K562 (cell line): ENCODE measurements around the gene WNT11. TPM values are rescaled to one million over a fixed set of nuclear protein-coding genes. Genes with fewer than 3 reads are reported as not detected.

Experiments
- BACH1 ChIP-seq: fragments of 200-800 bp; sonication (Bioruptor generic); IDR thresholded peaks from 2 replicates; pipeline ENCODE4 v1.6.1; 2016; ENCODE audit warnings: missing genetic modification characterization, missing compliant biosample characterization
- BRD4 ChIP-seq: fragments of 200-600 bp; sonication (generic); IDR thresholded peaks from 2 replicates; pipeline ENCODE4 v1.6.1; 2017; ENCODE audit warnings: inconsistent platforms
- E2F4 ChIP-seq: sonication (generic); formaldehyde crosslinking; IDR thresholded peaks from 2 replicates; pipeline ENCODE4 v1.8.0; 2022; ENCODE audit warnings: mild to moderate bottlenecking, low read depth, missing genetic modification reagents
- EHMT2 ChIP-seq: fragments of 450-650 bp; IDR thresholded peaks from 2 replicates; pipeline ENCODE4 v1.6.1; 2018; ENCODE audit warnings: antibody characterized with exemption
- ETV1 ChIP-seq: fragments of 450-650 bp; conservative IDR thresholded peaks from 2 replicates; pipeline ENCODE4 v1.6.1; 2016; ENCODE audit warnings: missing genetic modification characterization, control low read depth, low read depth, missing compliant biosample characterization
- HDAC1 ChIP-seq, 2 experiments: fragments of 450-650 bp; IDR thresholded peaks; 2 replicates each; pipeline ENCODE4 v1.6.1; 2016 to 2017; ENCODE audit warnings: inconsistent platforms in 1 of 2, mild to moderate bottlenecking in 1 of 2, moderate library complexity in 1 of 2
- HDAC2 ChIP-seq: fragments of 450-650 bp; IDR thresholded peaks from 2 replicates; pipeline ENCODE4 v1.6.1; 2016; ENCODE audit warnings: mild to moderate bottlenecking
- ILF3 ChIP-seq: fragments of 450-650 bp; IDR thresholded peaks from 2 replicates; pipeline ENCODE4 v1.6.1; 2018; ENCODE audit warnings: antibody characterized with exemption, mild to moderate bottlenecking, moderate library complexity, borderline replicate concordance
- KDM1A ChIP-seq, 2 experiments: fragments of 450-650 bp; IDR thresholded peaks; 2 replicates each; pipeline ENCODE4 v1.6.1; 2016; ENCODE audit warnings: mild to moderate bottlenecking in 2 of 2
- KLF6 ChIP-seq: fragments of 250-450 bp; sonication (Bioruptor Pico); IDR thresholded peaks from 2 replicates; pipeline ENCODE4 v1.4.0; 2020; ENCODE audit warnings: mild to moderate bottlenecking, moderate library complexity, borderline replicate concordance
- MLLT1 ChIP-seq, 2 experiments: fragments of 450-650 bp; IDR thresholded peaks; 2 replicates each; pipeline ENCODE4 v1.6.1; 2016
- MXI1 ChIP-seq: IDR thresholded peaks from 2 replicates; pipeline ENCODE4 v1.6.1; 2011; ENCODE audit warnings: low read depth, mild to moderate bottlenecking, improper control_type of control experiment, low read length
- NRF1 ChIP-seq, 2 experiments: fragments of 450-650 bp; IDR thresholded peaks in 1 of 2; conservative IDR thresholded peaks in 1 of 2; 2 replicates each; pipeline ENCODE4 v1.6.1; 2014; ENCODE audit warnings: mild to moderate bottlenecking in 2 of 2
- RBM14 ChIP-seq: fragments of 200-400 bp; formaldehyde crosslinking; IDR thresholded peaks from 2 replicates; pipeline ENCODE4 v1.6.1; 2018; ENCODE audit warnings: low read depth, mild to moderate bottlenecking, low read length, moderate library complexity, borderline replicate concordance; ENCODE audit not compliant: insufficient read depth
- SP1 ChIP-seq: sonication (generic); formaldehyde crosslinking; IDR thresholded peaks from 2 replicates; pipeline ENCODE4 v1.8.1; 2022; ENCODE audit warnings: mild to moderate bottlenecking, missing genetic modification reagents
- YY1 ChIP-seq, 3 experiments: IDR thresholded peaks; 2 replicates each; pipeline ENCODE4 v1.6.1; 2011; ENCODE audit warnings: low read length in 2 of 3, mild to moderate bottlenecking in 2 of 3, moderate library complexity in 2 of 3, borderline replicate concordance in 1 of 3, control low read depth in 1 of 3, low read depth in 1 of 3; ENCODE audit not compliant: insufficient read depth in 3 of 3, insufficient replicate concordance in 2 of 3, control insufficient read depth in 1 of 3, insufficient read length in 1 of 3; ENCODE audit errors: extremely low read depth in 1 of 3
- ZBTB8A ChIP-seq: fragments of 450-650 bp; IDR thresholded peaks from 2 replicates; pipeline ENCODE4 v1.6.1; 2018; ENCODE audit warnings: mild to moderate bottlenecking, moderate library complexity; ENCODE audit not compliant: partially characterized antibody
- ZNF764 ChIP-seq: fragments of 250-450 bp; sonication (Bioruptor Pico); IDR thresholded peaks from 2 replicates; pipeline ENCODE4 v1.4.0; 2020; ENCODE audit warnings: low read depth, mild to moderate bottlenecking, moderate library complexity
- polyA plus RNA-seq, 8 experiments: library from polyadenylated mRNA; depleted of rRNA in 4 of 8; stranded (reverse) in 5 of 8; unstranded in 3 of 8; fragments of >200 nt; fragmentation: Nextera tagmentation in 2 of 8; fragmentation: Illumina TruSeq in 1 of 8; extraction: Ambion mirVana in 2 of 8; extraction: Trizol in 1 of 8; gene quantifications; 2 replicates each; pipeline versions ENCODE4 v1.2.1 to v1.2.3, GENCODE V29; 2011 to 2014; ENCODE audit warnings: inconsistent platforms in 1 of 8, missing spikeins in 1 of 8
- total RNA-seq, 7 experiments: library from RNA; depleted of rRNA in 6 of 7; stranded (reverse); fragments of >200 nt in 6 of 7; fragmentation: Illumina TruSeq in 2 of 7; extraction: Trizol in 2 of 7; gene quantifications; 2 replicates each; pipeline versions ENCODE4 v1.2.1 to v1.2.3, GENCODE V29; 2011 to 2021; ENCODE audit warnings: low replicate concordance in 1 of 7
- TF ChIP-seq, protein P1 (sequence below): fragments of 450-650 bp; IDR thresholded peaks from 2 replicates; pipeline ENCODE4 v1.6.1; 2018; ENCODE audit not compliant: partially characterized antibody

WNT11 gene
- total and polyA plus RNA-seq, 9 of the 15 experiments (the other 6 are each of a cell fraction or from before 2014, with no cell fraction given): 0.03 to 0.20 (median 0.09) TPM; not detected in 4

GRCh38 chr11:76235233-76236091 lies 29.2 kb upstream of the WNT11 start (continued):
- TF ChIP-seq MLLT1 (IDR thresholded peaks at IDR 0.05) (0 out of 4 replicates have a peak, but pooled peaks of 1 of the 2 experiments have one; percentile 5), HDAC1 (IDR thresholded peaks at IDR 0.05) (peak in 1 of 2 experiments; percentile 77; a peak in 2 of 4 replicates), NRF1 (conservative IDR thresholded peaks at IDR 0.05 in 1 of 2, IDR thresholded peaks at IDR 0.05 in 1 of 2) (peak; percentile 86 to 90), E2F4 (peak; percentile 16; the same call in 1 of the 2 replicates), EHMT2 (no peak), ZBTB8A (peak; percentile 75), RBM14 (no peak), MXI1 (peak; percentile 12; the same call in 1 of the 2 replicates), YY1 (IDR thresholded peaks at IDR 0.05; ENCODE audit: borderline replicate concordance in 1 of 3, control insufficient read depth in 1 of 3, extremely low read depth in 1 of 3, insufficient read depth in 3 of 3, insufficient read length in 1 of 3, insufficient replicate concordance in 2 of 3, low read depth in 1 of 3, low read length in 2 of 3) (peak in 2 of 3 experiments; percentile 31 to 45), KLF6 (0 out of 2 replicates have a peak, but pooled peaks have one; percentile 5), BRD4 (peak; percentile 98), ETV1 (tag) (peak; percentile 56; the same call in 1 of the 2 replicates), ILF3 (peak; percentile 57; the same call in 1 of the 2 replicates), HDAC2 (0 out of 2 replicates have a peak, but pooled peaks have one; percentile 60), SP1 (peak; percentile 87), BACH1 (tag) (peak; percentile 26; the same call in 1 of the 2 replicates), KDM1A (IDR thresholded peaks at IDR 0.05) (peak; percentile 9 to 14; a peak in 1 of 4 replicates), ZNF764 (peak; percentile 16; the same call in 1 of the 2 replicates)
- TF ChIP-seq, protein P1, sequence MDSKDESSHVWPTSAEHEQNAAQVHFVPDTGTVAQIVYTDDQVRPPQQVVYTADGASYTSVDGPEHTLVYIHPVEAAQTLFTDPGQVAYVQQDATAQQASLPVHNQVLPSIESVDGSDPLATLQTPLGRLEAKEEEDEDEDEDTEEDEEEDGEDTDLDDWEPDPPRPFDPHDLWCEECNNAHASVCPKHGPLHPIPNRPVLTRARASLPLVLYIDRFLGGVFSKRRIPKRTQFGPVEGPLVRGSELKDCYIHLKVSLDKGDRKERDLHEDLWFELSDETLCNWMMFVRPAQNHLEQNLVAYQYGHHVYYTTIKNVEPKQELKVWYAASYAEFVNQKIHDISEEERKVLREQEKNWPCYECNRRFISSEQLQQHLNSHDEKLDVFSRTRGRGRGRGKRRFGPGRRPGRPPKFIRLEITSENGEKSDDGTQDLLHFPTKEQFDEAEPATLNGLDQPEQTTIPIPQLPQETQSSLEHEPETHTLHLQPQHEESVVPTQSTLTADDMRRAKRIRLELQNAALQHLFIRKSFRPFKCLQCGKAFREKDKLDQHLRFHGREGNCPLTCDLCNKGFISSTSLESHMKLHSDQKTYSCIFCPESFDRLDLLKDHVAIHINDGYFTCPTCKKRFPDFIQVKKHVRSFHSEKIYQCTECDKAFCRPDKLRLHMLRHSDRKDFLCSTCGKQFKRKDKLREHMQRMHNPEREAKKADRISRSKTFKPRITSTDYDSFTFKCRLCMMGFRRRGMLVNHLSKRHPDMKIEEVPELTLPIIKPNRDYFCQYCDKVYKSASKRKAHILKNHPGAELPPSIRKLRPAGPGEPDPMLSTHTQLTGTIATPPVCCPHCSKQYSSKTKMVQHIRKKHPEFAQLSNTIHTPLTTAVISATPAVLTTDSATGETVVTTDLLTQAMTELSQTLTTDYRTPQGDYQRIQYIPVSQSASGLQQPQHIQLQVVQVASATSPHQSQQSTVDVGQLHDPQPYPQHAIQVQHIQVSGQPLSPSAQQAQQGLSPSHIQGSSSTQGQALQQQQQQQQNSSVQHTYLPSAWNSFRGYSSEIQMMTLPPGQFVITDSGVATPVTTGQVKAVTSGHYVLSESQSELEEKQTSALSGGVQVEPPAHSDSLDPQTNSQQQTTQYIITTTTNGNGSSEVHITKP: peak; percentile 35
